ENCODE data around the gene EPS15.
"Not testable (repeated sequence)": the region's sequence is repeated elsewhere in the genome, so short reads cannot be mapped to it uniquely, and the experiment has no call there.

The EPS15 gene

DNA sequence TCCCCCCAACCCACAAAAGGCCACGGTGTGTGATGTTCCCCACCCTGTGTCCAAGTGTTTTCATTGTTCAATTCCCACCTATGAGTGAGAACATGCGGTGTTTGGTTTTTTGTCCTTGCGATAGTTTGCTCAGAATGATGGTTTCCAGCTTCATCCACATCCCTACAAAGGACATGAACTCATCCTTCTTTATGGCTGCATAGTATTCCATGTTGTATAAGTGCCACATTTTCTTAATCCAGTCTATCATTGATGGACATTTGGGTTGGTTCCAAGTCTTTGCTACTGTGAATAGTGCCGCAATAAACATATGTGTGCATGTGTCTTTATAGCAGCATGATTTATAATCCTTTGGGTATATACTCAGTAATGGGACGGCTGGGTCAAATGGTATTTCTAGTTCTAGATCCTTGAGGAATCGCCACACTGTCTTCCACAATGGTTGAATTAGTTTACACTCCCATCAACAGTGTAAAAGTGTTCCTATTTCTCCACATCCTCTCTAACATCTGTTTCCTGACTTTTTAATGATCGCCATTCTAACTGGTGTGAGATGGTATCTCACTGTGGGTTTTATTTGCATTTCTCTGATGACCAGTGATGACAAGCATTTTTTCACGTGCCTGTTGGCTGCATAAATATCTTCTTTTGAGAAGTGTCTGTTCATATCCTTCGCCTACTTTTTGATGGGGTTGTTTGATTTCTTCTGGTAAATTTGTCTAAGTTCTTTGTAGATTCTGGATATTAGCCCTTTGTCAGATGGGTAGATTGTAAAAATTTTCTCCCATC, 44.0 kb downstream of the EPS15 start:
- H3K4me1 ChIP-seq (ENCODE audit: control insufficient read depth, insufficient read depth, low read length); H3K27me3 ChIP-seq (ENCODE audit: control insufficient read depth, insufficient read depth, low read length, poor library complexity, severe bottlenecking): not testable (repeated sequence)
- WGBS, 2 experiments = 95 to 96% methylated on average over 7 to 8 of the region's 9 CpGs

DNA sequence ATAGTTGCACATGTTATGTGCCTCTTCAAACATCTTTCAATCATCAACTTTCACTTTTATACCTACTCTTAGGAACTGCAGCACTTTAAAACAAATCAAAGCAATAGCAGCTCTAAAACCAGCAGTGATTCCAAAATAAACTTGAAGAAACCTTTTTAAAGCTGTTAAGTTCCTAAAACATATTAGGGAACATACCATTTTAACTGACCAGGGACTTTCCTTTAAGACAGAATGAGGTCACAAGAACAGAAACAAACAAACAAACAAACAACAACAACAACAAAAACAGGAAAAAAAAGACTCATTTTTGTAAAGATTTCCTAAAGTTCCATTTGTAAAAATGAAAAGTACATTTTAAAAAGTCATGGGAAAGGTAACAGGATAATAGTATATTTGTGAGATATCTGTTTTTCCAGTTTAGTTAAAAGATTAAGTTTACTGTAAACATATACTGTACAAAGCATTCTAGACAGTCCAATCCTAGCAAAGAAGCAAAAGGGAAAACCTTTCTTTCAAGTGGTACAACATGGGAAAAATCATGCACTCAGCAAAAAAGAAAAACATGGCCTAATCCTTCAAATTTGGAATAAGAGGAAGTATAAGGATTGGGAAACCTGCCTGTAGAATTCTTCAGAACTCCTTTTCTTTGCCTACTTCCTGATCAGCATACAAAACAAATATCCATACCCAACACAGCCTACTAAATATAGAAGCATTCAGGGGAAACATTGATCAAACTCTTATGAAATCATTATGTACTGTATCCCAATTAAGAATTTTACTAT, 45.5 kb downstream of the EPS15 start:
- Histone ChIP-seq H3K36me3 (ENCODE audit: control insufficient read depth, insufficient read depth, low read length) (no peaks in the 10 kb centered on the region), H3K4me1 (ENCODE audit: control insufficient read depth, insufficient read depth, low read length) (no peaks in the 10 kb centered on the region), H3K9me3 (ENCODE audit: control insufficient read depth, low read length) (no peaks in the 10 kb centered on the region), H3K4me3 (ENCODE audit: insufficient read depth, low read depth, low read length) (no peak overlapping the region), H3K27ac (ENCODE audit: insufficient read depth, low read depth, low read length, poor library complexity, severe bottlenecking) (no peak overlapping the region), H3K27me3 (ENCODE audit: control insufficient read depth, insufficient read depth, low read length, poor library complexity, severe bottlenecking) (no peaks in the 10 kb centered on the region)

More for the DNA sequence above, 44.0 kb downstream of the EPS15 start:
- H3K4me3 ChIP-seq (ENCODE audit: insufficient read depth, low read depth, low read length); H3K27ac ChIP-seq (ENCODE audit: insufficient read depth, low read depth, low read length, poor library complexity, severe bottlenecking); H3K36me3 ChIP-seq (ENCODE audit: control insufficient read depth, insufficient read depth, low read length); H3K9me3 ChIP-seq (ENCODE audit: control insufficient read depth, low read length): not testable (repeated sequence)

DNA sequence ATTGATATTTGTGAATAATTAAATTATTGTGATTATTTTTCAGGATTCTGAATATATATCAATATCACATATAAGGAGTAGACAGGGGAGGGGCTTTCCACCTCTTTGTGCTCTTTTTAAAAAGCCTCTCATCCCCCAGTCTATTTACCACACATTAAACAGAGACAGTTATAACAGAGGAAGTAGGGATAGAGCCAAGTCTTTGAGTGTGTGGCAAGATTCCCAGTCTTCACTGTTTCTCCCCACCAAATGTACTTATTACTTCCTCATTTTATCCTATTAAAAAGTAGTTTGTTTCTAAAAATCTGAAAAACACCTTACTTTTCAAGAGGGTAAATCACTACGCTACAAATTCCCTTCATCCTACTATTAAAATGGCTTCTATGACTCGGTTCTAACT, 46.7 kb downstream of the EPS15 start:
- H3K9me3 ChIP-seq (ENCODE audit: control insufficient read depth, low read length) = no peaks in the 10 kb centered on the region
- no peak overlapping the region for H3K27ac ChIP-seq (ENCODE audit: insufficient read depth, low read depth, low read length, poor library complexity, severe bottlenecking)
- H3K4me3 ChIP-seq (ENCODE audit: insufficient read depth, low read depth, low read length) = no peak overlapping the region
- H3K4me1 ChIP-seq (ENCODE audit: control insufficient read depth, insufficient read depth, low read length) = no peaks in the 10 kb centered on the region
- 94 to 96% methylated on average over 2 of the region's 2 CpGs for WGBS, 2 experiments
- no peaks in the 10 kb centered on the region for H3K27me3 ChIP-seq (ENCODE audit: control insufficient read depth, insufficient read depth, low read length, poor library complexity, severe bottlenecking)
- no peaks in the 10 kb centered on the region for H3K36me3 ChIP-seq (ENCODE audit: control insufficient read depth, insufficient read depth, low read length)

DNA sequence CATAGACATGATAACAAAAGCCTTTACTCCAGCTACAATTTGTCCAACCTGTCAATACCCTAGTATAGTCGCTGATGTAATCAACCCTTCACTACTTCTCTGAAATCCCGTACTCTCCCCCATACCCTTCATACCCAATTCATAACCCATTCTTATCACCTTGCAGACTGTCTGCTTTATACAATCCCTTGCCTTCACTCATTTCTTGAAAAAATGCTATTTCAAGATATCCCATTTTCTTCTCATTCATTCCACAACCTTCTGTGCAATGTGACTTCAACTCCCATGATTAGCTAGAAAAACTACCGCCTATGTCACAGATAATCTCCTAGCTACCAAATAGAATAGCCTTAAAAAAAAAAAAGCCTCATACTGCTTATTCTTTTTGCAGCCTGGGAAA, 49.5 kb downstream of the EPS15 start:
- Histone ChIP-seq H3K27ac (ENCODE audit: insufficient read depth, low read depth, low read length, poor library complexity, severe bottlenecking) (no peak overlapping the region), H3K27me3 (ENCODE audit: control insufficient read depth, insufficient read depth, low read length, poor library complexity, severe bottlenecking) (no peaks in the 10 kb centered on the region), H3K9me3 (ENCODE audit: control insufficient read depth, low read length) (no peaks in the 10 kb centered on the region), H3K4me1 (ENCODE audit: control insufficient read depth, insufficient read depth, low read length) (no peaks in the 10 kb centered on the region), H3K4me3 (ENCODE audit: insufficient read depth, low read depth, low read length) (no peak overlapping the region), H3K36me3 (ENCODE audit: control insufficient read depth, insufficient read depth, low read length) (no peaks in the 10 kb centered on the region)
- WGBS, 2 experiments = 90 to 99% methylated on average over 3 of the region's 3 CpGs

DNA sequence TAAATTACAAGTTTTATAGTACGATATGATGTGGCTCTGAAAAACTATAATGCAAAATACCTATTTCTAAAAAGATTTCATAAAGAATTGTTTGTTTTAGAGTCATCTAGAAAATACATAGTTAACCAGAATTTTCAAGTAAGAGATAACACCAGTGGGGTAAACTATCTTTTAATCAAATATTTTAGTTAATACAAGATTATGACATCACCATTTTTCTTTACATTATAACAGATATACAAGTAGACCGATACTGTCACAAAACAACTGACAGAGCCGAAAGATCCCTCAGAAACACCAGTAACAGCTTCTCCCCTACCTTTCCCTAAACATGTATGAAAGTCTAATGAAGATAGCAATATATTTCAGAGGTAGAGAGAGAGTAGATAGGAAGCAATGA, 54.2 kb downstream of the EPS15 start:
- Histone ChIP-seq H3K36me3 (ENCODE audit: control insufficient read depth, insufficient read depth, low read length) (no peaks in the 10 kb centered on the region), H3K9me3 (ENCODE audit: control insufficient read depth, low read length) (no peaks in the 10 kb centered on the region), H3K27ac (ENCODE audit: insufficient read depth, low read depth, low read length, poor library complexity, severe bottlenecking) (no peak overlapping the region), H3K27me3 (ENCODE audit: control insufficient read depth, insufficient read depth, low read length, poor library complexity, severe bottlenecking) (no peaks in the 10 kb centered on the region), H3K4me3 (ENCODE audit: insufficient read depth, low read depth, low read length) (no peak overlapping the region), H3K4me1 (ENCODE audit: control insufficient read depth, insufficient read depth, low read length) (no peaks in the 10 kb centered on the region)
- 83 to 100% methylated on average over 1 to 2 of the region's 3 CpGs for WGBS, 2 experiments

DNA sequence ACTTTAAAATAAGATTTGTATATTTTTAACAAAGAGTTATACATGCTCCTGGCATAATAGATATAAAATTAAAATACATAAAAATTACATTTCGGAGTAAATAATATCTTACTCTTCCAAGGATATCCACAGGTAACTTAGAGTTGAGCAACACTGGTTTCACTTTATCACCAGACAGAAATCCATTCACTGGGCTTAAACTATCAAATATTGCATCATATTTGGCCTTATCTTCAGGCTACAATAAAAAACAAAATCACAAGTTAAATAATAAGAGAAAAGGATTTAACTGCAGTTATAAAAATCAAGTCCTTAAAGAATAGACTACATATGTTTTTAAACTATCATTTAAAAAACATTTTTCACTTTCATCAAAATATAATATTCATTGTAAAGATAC, 55.5 kb downstream of the EPS15 start:
- Histone ChIP-seq H3K36me3 (ENCODE audit: control insufficient read depth, insufficient read depth, low read length) (no peaks in the 10 kb centered on the region), H3K27me3 (ENCODE audit: control insufficient read depth, insufficient read depth, low read length, poor library complexity, severe bottlenecking) (no peaks in the 10 kb centered on the region), H3K4me1 (ENCODE audit: control insufficient read depth, insufficient read depth, low read length) (no peaks in the 10 kb centered on the region), H3K9me3 (ENCODE audit: control insufficient read depth, low read length) (no peaks in the 10 kb centered on the region), H3K4me3 (ENCODE audit: insufficient read depth, low read depth, low read length) (no peak overlapping the region), H3K27ac (ENCODE audit: insufficient read depth, low read depth, low read length, poor library complexity, severe bottlenecking) (no peak overlapping the region)
- WGBS, 2 experiments = 93 to 94% methylated on average over 1 of the region's 1 CpG

DNA sequence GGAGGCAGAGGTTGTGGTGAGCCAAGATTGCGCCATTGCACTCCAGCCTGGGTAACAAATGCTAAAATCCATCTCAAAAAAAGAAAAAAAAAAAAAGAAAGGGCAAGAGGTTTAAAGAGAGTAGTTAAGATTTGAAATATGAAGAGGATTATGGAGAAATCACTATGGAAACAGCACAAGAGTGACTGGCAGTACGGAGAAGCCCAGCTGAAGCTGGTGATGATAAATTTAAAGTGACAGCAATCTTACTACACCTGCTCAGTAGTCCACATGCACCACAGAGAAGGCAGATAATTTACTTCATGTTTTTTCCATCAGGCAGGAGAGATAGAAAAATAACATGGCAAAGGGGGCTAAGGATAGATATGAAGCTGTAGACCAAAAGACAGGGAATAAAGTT, 56.8 kb downstream of the EPS15 start:
- 71 to 72% methylated on average over 2 of the region's 2 CpGs for WGBS, 2 experiments
- H3K27ac ChIP-seq (ENCODE audit: insufficient read depth, low read depth, low read length, poor library complexity, severe bottlenecking); H3K4me3 ChIP-seq (ENCODE audit: insufficient read depth, low read depth, low read length); H3K27me3 ChIP-seq (ENCODE audit: control insufficient read depth, insufficient read depth, low read length, poor library complexity, severe bottlenecking); H3K9me3 ChIP-seq (ENCODE audit: control insufficient read depth, low read length); H3K36me3 ChIP-seq (ENCODE audit: control insufficient read depth, insufficient read depth, low read length); H3K4me1 ChIP-seq (ENCODE audit: control insufficient read depth, insufficient read depth, low read length): not testable (repeated sequence)

DNA sequence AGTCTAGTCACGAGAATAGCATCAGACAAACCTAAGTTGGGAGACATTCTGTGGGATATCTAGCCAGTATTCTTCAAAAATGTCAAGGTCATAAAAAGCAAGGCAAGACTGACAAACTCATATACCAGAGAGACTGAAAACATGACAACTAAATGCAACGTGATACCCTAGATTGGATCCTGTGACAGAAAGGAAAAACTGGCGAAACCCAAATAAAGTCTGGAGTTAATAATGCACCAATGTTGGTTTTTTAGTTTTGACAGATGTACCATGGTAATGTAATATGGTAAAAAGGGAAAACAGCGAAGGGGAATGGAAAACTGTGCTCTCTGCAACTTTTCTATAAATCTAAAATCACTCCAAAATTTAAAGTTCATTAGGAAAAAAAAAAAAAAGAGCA, 64.5 kb downstream of the EPS15 start:
- H3K27ac ChIP-seq (ENCODE audit: insufficient read depth, low read depth, low read length, poor library complexity, severe bottlenecking) = no peak overlapping the region
- no peaks in the 10 kb centered on the region for H3K36me3 ChIP-seq (ENCODE audit: control insufficient read depth, insufficient read depth, low read length)
- H3K9me3 ChIP-seq (ENCODE audit: control insufficient read depth, low read length) = no peaks in the 10 kb centered on the region
- no peaks in the 10 kb centered on the region for H3K27me3 ChIP-seq (ENCODE audit: control insufficient read depth, insufficient read depth, low read length, poor library complexity, severe bottlenecking)
- 95 to 98% methylated on average over 4 of the region's 4 CpGs for WGBS, 2 experiments
- H3K4me1 ChIP-seq (ENCODE audit: control insufficient read depth, insufficient read depth, low read length) = no peaks in the 10 kb centered on the region
- no peak overlapping the region for H3K4me3 ChIP-seq (ENCODE audit: insufficient read depth, low read depth, low read length)

DNA sequence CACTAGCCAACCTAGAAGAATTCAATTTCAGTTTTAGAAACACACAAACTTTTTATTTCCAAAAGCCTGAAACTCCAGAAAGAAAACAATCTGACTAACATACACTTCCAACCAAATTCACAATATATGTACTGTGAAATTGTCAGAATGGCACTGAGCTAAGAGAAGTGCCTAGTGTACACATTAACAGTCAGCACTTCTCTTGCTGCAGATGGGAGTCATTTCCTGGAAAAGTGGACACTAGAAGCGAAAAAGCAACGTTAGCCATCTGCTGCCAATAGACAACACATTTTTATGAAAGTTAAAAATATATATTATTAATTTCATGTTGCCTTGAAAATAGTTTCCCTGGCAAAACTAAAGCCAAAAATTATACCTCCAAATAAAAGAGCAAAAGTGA, 66.1 kb downstream of the EPS15 start:
- Histone ChIP-seq H3K9me3 (ENCODE audit: control insufficient read depth, low read length) (no peaks in the 10 kb centered on the region), H3K4me3 (ENCODE audit: insufficient read depth, low read depth, low read length) (no peak overlapping the region), H3K27ac (ENCODE audit: insufficient read depth, low read depth, low read length, poor library complexity, severe bottlenecking) (no peak overlapping the region), H3K36me3 (ENCODE audit: control insufficient read depth, insufficient read depth, low read length) (no peaks in the 10 kb centered on the region), H3K4me1 (ENCODE audit: control insufficient read depth, insufficient read depth, low read length) (no peaks in the 10 kb centered on the region), H3K27me3 (ENCODE audit: control insufficient read depth, insufficient read depth, low read length, poor library complexity, severe bottlenecking) (no peaks in the 10 kb centered on the region)
- WGBS, 2 experiments = 100% methylated on average over 1 of the region's 2 CpGs; no CpG with 5 or more reads in 1 of the 2 experiments

DNA sequence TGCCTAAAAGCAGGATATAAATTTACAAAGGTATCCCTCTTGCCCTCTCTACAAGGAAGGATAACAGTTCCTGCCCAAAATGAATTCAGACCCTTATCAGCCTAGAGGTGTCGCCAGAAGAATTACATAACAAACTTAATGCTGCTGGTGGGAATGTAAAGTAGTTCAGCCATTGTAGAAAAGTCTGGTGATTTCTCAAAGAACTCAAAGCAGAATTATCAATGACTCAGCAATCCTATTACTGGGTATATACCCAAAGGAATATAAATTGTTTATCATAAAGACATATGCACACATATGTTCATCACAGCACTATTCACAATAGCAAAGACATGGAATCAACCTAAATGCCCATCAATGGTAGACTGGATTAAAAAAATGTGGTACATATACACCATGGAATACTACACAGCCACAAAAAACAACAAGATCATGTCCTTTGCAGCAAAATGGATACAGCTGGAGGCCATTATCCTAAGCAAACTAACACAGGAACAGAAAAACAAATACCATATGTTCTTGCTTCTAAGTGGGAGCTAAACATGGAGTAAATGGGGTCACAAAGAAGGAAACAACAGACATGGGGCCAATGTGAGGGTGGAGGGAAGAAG, 70.1 kb downstream of the EPS15 start:
- not testable (repeated sequence) for H3K27me3 ChIP-seq (ENCODE audit: control insufficient read depth, insufficient read depth, low read length, poor library complexity, severe bottlenecking); H3K27ac ChIP-seq (ENCODE audit: insufficient read depth, low read depth, low read length, poor library complexity, severe bottlenecking); H3K4me1 ChIP-seq (ENCODE audit: control insufficient read depth, insufficient read depth, low read length); H3K4me3 ChIP-seq (ENCODE audit: insufficient read depth, low read depth, low read length); H3K36me3 ChIP-seq (ENCODE audit: control insufficient read depth, insufficient read depth, low read length); H3K9me3 ChIP-seq (ENCODE audit: control insufficient read depth, low read length)
- WGBS, 2 experiments = 91% methylated on average over 1 of the region's 1 CpG; no CpG with 5 or more reads in 1 of the 2 experiments
